T-cell (primary cell): ENCODE results near the gene ZFC3H1. TPM values are rescaled to one million over a fixed set of nuclear protein-coding genes. Genes with fewer than 3 reads are reported as not detected.
"Not testable (repeated sequence)": the region's sequence is repeated elsewhere in the genome, so short reads cannot be mapped to it uniquely, and the experiment has no call there.

Experiments used
- ATAC-seq, 4 experiments: fragments of 200-7000 bp in 3 of 4; fragments of 150-1000 bp in 1 of 4; cut with Tn5 transposase; replicated peaks in 1 of 4; 1 replicate in 3 of 4; 2 replicates in 1 of 4; pipeline ENCODE4 v1.10.0; 2021; ENCODE audit warnings: moderate library complexity in 3 of 4, mild to moderate bottlenecking in 2 of 4, moderate number of reproducible peaks in 1 of 4
- CTCF ChIA-PET, 2 donors: fragments of 300-600 bp; sonication (Branson Sonifier 250); formaldehyde crosslinking; loops; one replicate each; lab custom pipeline; 2022; ENCODE audit warnings: antibody characterized with exemption in 2 of 2; lab: Charles Lee
- POLR2A ChIA-PET, 2 donors: fragments of 300-600 bp; sonication (Branson Sonifier 250); formaldehyde crosslinking; loops; one replicate each; lab custom pipeline; 2022; ENCODE audit warnings: antibody characterized with exemption in 2 of 2; lab: Charles Lee
- DNase-seq, 35 experiments: peaks; one replicate each; pipeline versions ENCODE4 v3.0.0 to v3.0.0-alpha.2; 2013 to 2023
- H3K27ac ChIP-seq: one replicate; pipeline ENCODE4 v1.5.1; 2013; ENCODE audit warnings: low read length
- H3K27me3 ChIP-seq, 2 experiments: replicated peaks in 1 of 2; 1 replicate in 1 of 2; 2 replicates in 1 of 2; pipeline versions ENCODE4 v1.6.1 to v1.7.0; 2013; ENCODE audit warnings: low read length in 1 of 2, mixed read lengths in 1 of 2; ENCODE audit not compliant: control insufficient read depth in 2 of 2, insufficient read depth in 2 of 2; ENCODE audit errors: extremely low read depth in 1 of 2
- H3K36me3 ChIP-seq, 2 donors: 1 replicate in 1 of 2; 2 replicates in 1 of 2; pipeline versions ENCODE4 v1.6.1 to v1.7.0; 2013; ENCODE audit warnings: low read length in 1 of 2; ENCODE audit not compliant: control insufficient read depth in 2 of 2, insufficient read depth in 1 of 2; ENCODE audit errors: extremely low read depth in 1 of 2
- H3K4me1 ChIP-seq, 2 experiments: 1 replicate in 1 of 2; 2 replicates in 1 of 2; pipeline versions ENCODE4 v1.6.1 to v1.7.0; 2013; ENCODE audit warnings: low read length in 2 of 2, mixed read lengths in 1 of 2; ENCODE audit not compliant: insufficient read depth in 2 of 2, control insufficient read depth in 1 of 2; ENCODE audit errors: extremely low read depth in 1 of 2
- H3K4me3 ChIP-seq, 2 donors: 1 replicate in 1 of 2; 2 replicates in 1 of 2; pipeline versions ENCODE4 v1.5.1 to v1.7.0; 2013; ENCODE audit warnings: mild to moderate bottlenecking in 2 of 2, low read length in 1 of 2, moderate library complexity in 1 of 2; ENCODE audit not compliant: control insufficient read depth in 1 of 2; ENCODE audit errors: extremely low read depth in 1 of 2
- H3K9me3 ChIP-seq: 2 replicates; pipeline ENCODE4 v1.7.0; 2013
- H3K27ac Mint-ChIP-seq, 2 donors: one replicate each; pipeline ENCODE4 v1.8.0; 2020 to 2021; ENCODE audit warnings: mild to moderate bottlenecking in 2 of 2, mixed read lengths in 2 of 2
- H3K27me3 Mint-ChIP-seq, 2 donors: one replicate each; pipeline ENCODE4 v1.8.0; 2021 to 2022; ENCODE audit warnings: mixed read lengths in 2 of 2
- H3K36me3 Mint-ChIP-seq: one replicate; pipeline ENCODE4 v1.8.0; 2021; ENCODE audit warnings: mixed read lengths
- H3K4me1 Mint-ChIP-seq, 3 donors: one replicate each; pipeline ENCODE4 v1.8.0; 2020 to 2022; ENCODE audit warnings: mixed read lengths in 3 of 3, mild to moderate bottlenecking in 1 of 3
- H3K4me3 Mint-ChIP-seq, 3 donors: one replicate each; pipeline ENCODE4 v1.8.0; 2020 to 2022; ENCODE audit warnings: mild to moderate bottlenecking in 3 of 3, mixed read lengths in 3 of 3, moderate library complexity in 3 of 3
- H3K9me3 Mint-ChIP-seq, 3 donors: one replicate each; pipeline ENCODE4 v1.8.0; 2020 to 2022; ENCODE audit warnings: mixed read lengths in 3 of 3
- WGBS: methylation state at CpG from one replicate; pipeline ENCODE4 v1.1.5; 2013; ENCODE audit warnings: missing lambda C conversion rate; ENCODE audit not compliant: insufficient coverage; 5-methylcytosine and 5-hydroxymethylcytosine counted together
- total RNA-seq, 35 experiments: library from RNA in 6 of 35; stranded (reverse) in 6 of 35; fragments of 120-200 nt in 1 of 35; gene quantifications; one replicate each; pipeline versions ENCODE4 v1.2.1 to v1.2.4 and lab custom pipeline; 2013 to 2026

The ZFC3H1 gene
- total RNA-seq, 5 donors from 2014 or later (not counting 1 experiment from before 2014, with no cell fraction given) = 85.5 to 146 (median 106) TPM

DNA sequence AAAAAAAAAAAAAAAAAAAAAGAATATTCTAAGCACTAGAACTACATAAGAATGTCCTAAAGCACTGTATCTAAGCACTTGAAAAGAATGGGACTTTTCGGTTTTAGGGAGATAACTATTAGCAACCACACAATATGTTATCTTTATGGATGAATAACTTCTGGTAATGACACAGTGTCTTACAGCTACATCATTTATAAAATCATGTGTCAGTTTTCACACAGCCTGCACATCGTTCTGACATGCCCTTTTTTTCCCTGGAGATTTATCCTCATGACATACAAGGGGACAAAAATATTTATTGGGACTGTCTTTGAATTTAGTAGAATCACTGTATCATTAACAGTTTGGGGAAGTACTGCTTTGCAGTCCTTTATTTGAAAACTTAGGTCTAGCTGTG is 39.6 kb upstream of the ZFC3H1 start:
- ChIA-PET CTCF (interaction anchor here (0.6 to 1.0 kb wide), 4 partner anchors 44 to 159 kb away, joined by 3 to 8 read pairs (median 4); no protein-coding TSS in a partner anchor), POLR2A (no interaction called here)
- ATAC-seq = no peak
- no peaks in the 10 kb centered on the region for H3K9me3 ChIP-seq
- peaks cover 54% of the 10 kb centered on the region for H3K36me3 Mint-ChIP-seq
- H3K4me3 Mint-ChIP-seq = no peak overlapping the region
- H3K36me3 ChIP-seq = peaks cover 16 to 30% of the 10 kb centered on the region in 2 donors
- H3K27me3 ChIP-seq = no peaks in the 10 kb centered on the region
- H3K4me1 Mint-ChIP-seq = peaks cover 4 to 10% (median 4%) of the 10 kb centered on the region in 3 donors
- peaks cover 0 to 3% of the 10 kb centered on the region in 2 experiments for H3K4me1 ChIP-seq
- no peak overlapping the region for H3K27ac Mint-ChIP-seq
- H3K9me3 Mint-ChIP-seq = no peaks in the 10 kb centered on the region
- H3K4me3 ChIP-seq = no peak overlapping the region
- WGBS = no CpG with 5 or more reads among the region's 2 CpGs
- H3K27ac ChIP-seq = no peak overlapping the region
- no peak for DNase-seq
- no peaks in the 10 kb centered on the region for H3K27me3 Mint-ChIP-seq

DNA sequence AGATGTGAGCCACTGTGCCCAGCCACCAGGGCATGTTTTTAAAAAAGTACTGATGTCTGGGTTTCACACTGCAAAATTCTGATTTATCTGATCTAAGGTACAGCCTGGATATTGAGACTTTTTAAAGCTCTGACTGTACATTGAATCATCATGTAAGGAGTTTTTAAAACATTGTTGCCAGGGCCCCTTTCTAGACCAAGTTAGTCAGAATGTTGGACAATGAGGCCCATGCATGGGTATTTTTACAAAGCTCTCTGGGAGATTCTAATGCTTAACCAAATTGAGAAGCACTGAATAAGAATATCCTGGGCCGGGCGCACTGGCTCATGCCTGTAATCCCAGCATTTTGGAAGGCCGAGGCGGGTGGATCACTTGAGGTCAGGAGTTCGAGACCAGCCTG is 38.9 kb upstream of the ZFC3H1 start:
- H3K4me1 Mint-ChIP-seq = peaks cover 0 to 4% (median 0%) of the 10 kb centered on the region in 3 donors
- no peak for ATAC-seq
- H3K9me3 Mint-ChIP-seq = no peaks in the 10 kb centered on the region
- Histone ChIP-seq H3K27me3 (no peaks in the 10 kb centered on the region), H3K4me3 (no peak overlapping the region), H3K36me3 (peaks cover 16 to 35% of the 10 kb centered on the region in 2 donors), H3K9me3 (no peaks in the 10 kb centered on the region), H3K4me1 (no peaks in the 10 kb centered on the region), H3K27ac (no peak overlapping the region)
- ChIA-PET CTCF (interaction anchor here in 1 of 2 donors (0.6 to 1.0 kb wide), 2 partner anchors 44 to 148 kb away, joined by 4 to 8 read pairs; no protein-coding TSS in a partner anchor), POLR2A (no interaction called here)
- no peak for DNase-seq
- H3K4me3 Mint-ChIP-seq = no peak overlapping the region
- no peaks in the 10 kb centered on the region for H3K27me3 Mint-ChIP-seq
- H3K36me3 Mint-ChIP-seq = peaks cover 55% of the 10 kb centered on the region
- H3K27ac Mint-ChIP-seq = no peak overlapping the region
- WGBS = 100% methylated on average over 2 of the region's 5 CpGs

DNA sequence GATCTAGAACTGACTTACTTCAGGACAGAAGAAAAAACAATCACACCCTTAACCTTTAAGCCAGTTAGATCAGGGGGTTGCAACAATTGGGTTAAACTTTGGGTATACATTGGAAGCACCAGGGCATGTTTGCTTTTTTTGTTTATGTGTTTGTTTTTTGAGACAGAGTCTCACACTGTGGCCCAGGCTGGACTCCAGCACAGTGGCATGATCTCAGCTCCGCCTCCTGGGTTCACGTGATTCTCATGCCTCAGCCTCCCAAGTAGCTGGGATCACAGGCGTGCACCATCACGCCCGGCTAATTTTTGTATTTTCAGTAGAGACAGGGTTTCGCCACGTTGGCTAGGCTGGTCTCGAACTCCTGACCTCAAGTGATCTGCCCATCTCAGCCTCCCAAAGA is 38.5 kb upstream of the ZFC3H1 start:
- H3K27ac Mint-ChIP-seq, CTCF ChIA-PET, ATAC-seq, H3K9me3 Mint-ChIP-seq, H3K27ac ChIP-seq, H3K27me3 Mint-ChIP-seq, H3K4me1 Mint-ChIP-seq, DNase-seq, H3K4me1 ChIP-seq, H3K4me3 Mint-ChIP-seq, H3K4me3 ChIP-seq, H3K27me3 ChIP-seq, POLR2A ChIA-PET, H3K9me3 ChIP-seq: not testable (repeated sequence)
- H3K36me3 ChIP-seq = peaks cover 16 to 38% of the 10 kb centered on the region in 2 donors
- 92% methylated on average over 5 of the region's 8 CpGs for WGBS
- H3K36me3 Mint-ChIP-seq = peaks cover 54% of the 10 kb centered on the region

DNA sequence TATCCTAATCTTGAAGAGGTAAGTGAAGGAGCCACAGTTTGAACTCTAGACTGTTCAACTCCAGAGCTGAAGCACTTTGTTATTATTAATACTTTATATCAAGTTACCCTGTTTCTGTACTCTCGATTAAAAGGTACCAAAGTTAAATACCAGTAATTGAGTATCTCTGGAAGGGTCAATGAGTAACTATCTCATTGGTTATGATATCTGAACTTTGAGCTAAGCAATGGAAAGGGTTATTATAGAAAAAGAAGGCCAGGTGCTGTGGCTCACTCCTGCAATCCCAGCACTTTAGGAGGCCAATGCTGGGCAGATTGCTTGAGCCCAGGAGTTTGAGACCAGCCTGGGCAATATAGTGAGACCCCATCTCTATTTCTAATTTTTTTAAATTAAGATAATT is 32.1 kb upstream of the ZFC3H1 start:
- peaks cover 6 to 19% (median 19%) of the 10 kb centered on the region in 3 donors for H3K4me1 Mint-ChIP-seq
- ATAC-seq (no peak), DNase-seq (no peak)
- H3K27me3 Mint-ChIP-seq = no peaks in the 10 kb centered on the region
- Histone ChIP-seq H3K4me1 (no peaks in the 10 kb centered on the region), H3K27ac (no peak overlapping the region), H3K9me3 (no peaks in the 10 kb centered on the region), H3K4me3 (no peak overlapping the region), H3K36me3 (peaks cover 10 to 30% of the 10 kb centered on the region in 2 donors), H3K27me3 (no peaks in the 10 kb centered on the region)
- POLR2A ChIA-PET = no interaction called here
- no peak overlapping the region for H3K4me3 Mint-ChIP-seq
- peaks cover 40% of the 10 kb centered on the region for H3K36me3 Mint-ChIP-seq
- no peaks in the 10 kb centered on the region for H3K9me3 Mint-ChIP-seq
- H3K27ac Mint-ChIP-seq = no peak overlapping the region
- CTCF ChIA-PET = no interaction called here
- WGBS = no CpG with 5 or more reads among the region's 1 CpG

DNA sequence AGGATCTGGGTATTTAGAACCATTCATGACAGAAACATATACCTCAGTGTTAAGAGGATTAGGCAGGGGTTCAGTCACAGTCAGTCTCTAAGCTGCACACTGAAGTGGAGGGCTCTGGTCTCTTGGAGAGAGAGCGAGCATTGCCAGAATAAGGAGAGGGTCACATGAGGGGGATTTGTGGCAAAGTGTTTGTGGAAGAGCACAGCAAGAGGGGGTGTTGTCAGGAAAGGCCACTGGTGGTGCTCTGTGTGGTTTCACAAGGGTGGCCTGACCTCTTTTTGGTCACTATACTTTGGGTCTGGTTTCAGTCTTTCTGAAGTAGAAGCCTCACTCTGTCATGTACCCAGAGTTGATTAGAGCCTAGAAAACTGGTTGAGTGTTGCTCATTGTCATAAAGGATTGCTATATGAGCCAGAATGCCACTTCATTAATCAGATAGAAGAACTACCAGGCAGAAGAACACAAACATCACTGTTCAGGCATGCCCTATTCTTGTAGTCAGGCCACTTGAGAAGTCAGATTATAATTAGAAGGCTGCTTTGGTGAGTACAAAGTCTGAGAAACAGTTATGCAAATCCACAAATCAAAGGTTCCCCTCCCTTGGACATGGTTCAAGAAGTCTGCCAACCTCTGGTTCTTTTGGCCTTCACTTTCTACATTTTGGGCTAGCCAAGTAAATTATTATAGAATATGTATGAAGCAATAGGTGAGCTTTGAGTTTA is 30.6 kb upstream of the ZFC3H1 start:
- no peak overlapping the region for H3K4me3 Mint-ChIP-seq
- Histone ChIP-seq H3K36me3 (peaks cover 0 to 18% of the 10 kb centered on the region in 2 donors), H3K4me3 (no peak overlapping the region), H3K27me3 (no peaks in the 10 kb centered on the region), H3K27ac (no peak overlapping the region), H3K9me3 (no peaks in the 10 kb centered on the region), H3K4me1 (no peaks in the 10 kb centered on the region)
- peaks cover 9 to 30% (median 26%) of the 10 kb centered on the region in 3 donors for H3K4me1 Mint-ChIP-seq
- ATAC-seq = no peak
- no peaks in the 10 kb centered on the region for H3K27me3 Mint-ChIP-seq
- ChIA-PET CTCF (no interaction called here), POLR2A (interaction anchor here in 1 of 2 donors (0.5 kb wide), 1 partner anchor 25 kb away, joined by 3 read pairs; no protein-coding TSS in a partner anchor)
- WGBS = 100% methylated on average over 1 of the region's 1 CpG
- H3K27ac Mint-ChIP-seq = no peak overlapping the region
- H3K36me3 Mint-ChIP-seq = peaks cover 36% of the 10 kb centered on the region
- no peaks in the 10 kb centered on the region for H3K9me3 Mint-ChIP-seq
- DNase-seq = no peak

DNA sequence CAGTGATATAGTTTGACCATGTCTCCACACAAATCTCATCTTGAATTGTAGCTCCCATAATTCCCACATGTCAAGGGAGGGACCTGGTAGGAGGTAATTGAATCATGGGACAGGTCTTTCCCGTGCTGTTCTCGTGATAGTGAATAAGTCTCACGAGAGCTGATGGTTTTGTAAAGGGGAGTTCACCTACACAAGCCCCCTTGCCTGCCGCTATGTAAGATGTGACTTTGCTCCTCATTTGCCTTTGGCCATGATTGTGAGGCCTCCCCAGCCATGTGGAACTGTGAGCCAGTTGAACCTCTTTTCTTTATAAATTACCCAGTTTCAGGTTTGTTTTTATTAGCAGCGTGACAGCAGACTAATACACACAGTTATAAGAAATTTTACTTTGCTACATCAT is 30.0 kb upstream of the ZFC3H1 start:
- H3K9me3 Mint-ChIP-seq, DNase-seq, CTCF ChIA-PET, H3K4me3 Mint-ChIP-seq, H3K27ac Mint-ChIP-seq, H3K4me3 ChIP-seq, ATAC-seq, H3K9me3 ChIP-seq, H3K27ac ChIP-seq, H3K4me1 ChIP-seq, H3K27me3 ChIP-seq, H3K27me3 Mint-ChIP-seq: not testable (repeated sequence)
- H3K36me3 ChIP-seq = peaks cover 0 to 12% of the 10 kb centered on the region in 2 donors
- Mint-ChIP-seq H3K4me1 (peaks cover 13 to 34% (median 31%) of the 10 kb centered on the region in 3 donors), H3K36me3 (peaks cover 30% of the 10 kb centered on the region)
- 100% methylated on average over 1 of the region's 5 CpGs for WGBS
- POLR2A ChIA-PET = interaction anchor here in 1 of 2 donors (0.5 kb wide), 1 partner anchor 24 kb away, joined by 3 read pairs; no protein-coding TSS in a partner anchor
